Activated CD8-positive, alpha-beta T cell treated with anti-CD3 and anti-CD28 coated beads for 36 hours (primary cell): ENCODE measurements around the gene HS3ST6. TPM values are rescaled to one million over a fixed set of nuclear protein-coding genes. Genes with fewer than 3 reads are reported as not detected.

Experiments
- ATAC-seq: fragments of 200-7000 bp; cut with Tn5 transposase; one replicate; pipeline ENCODE4 v1.10.0; 2021; ENCODE audit warnings: mild to moderate bottlenecking, moderate library complexity
- CTCF ChIA-PET: fragments of 350-600 bp; sonication (Branson Sonifier 250); formaldehyde crosslinking; loops from one replicate; lab custom pipeline; 2021; ENCODE audit warnings: antibody characterized with exemption; lab: Charles Lee
- POLR2A ChIA-PET: fragments of 350-600 bp; sonication (Branson Sonifier 250); formaldehyde crosslinking; loops from one replicate; lab custom pipeline; 2021; ENCODE audit warnings: antibody characterized with exemption; lab: Charles Lee
- DNase-seq: peaks from one replicate; pipeline ENCODE4 v3.0.0-alpha.2; 2020
- H3K27ac Mint-ChIP-seq: one replicate; pipeline ENCODE4 v1.8.0; 2021; ENCODE audit warnings: mild to moderate bottlenecking, mixed read lengths
- H3K27me3 Mint-ChIP-seq: one replicate; pipeline ENCODE4 v1.8.0; 2021; ENCODE audit warnings: mixed read lengths
- H3K36me3 Mint-ChIP-seq: one replicate; pipeline ENCODE4 v1.8.0; 2021; ENCODE audit warnings: low read depth, mixed read lengths
- H3K4me1 Mint-ChIP-seq: one replicate; pipeline ENCODE4 v1.8.0; 2021; ENCODE audit warnings: low read depth, mixed read lengths
- H3K4me3 Mint-ChIP-seq: one replicate; pipeline ENCODE4 v1.8.0; 2021; ENCODE audit warnings: mild to moderate bottlenecking, moderate library complexity, mixed read lengths
- H3K9me3 Mint-ChIP-seq: one replicate; pipeline ENCODE4 v1.8.0; 2021; ENCODE audit warnings: mixed read lengths
- CTCF ChIP-seq: fragments of 200-600 bp; IDR thresholded peaks from one replicate; pipeline ENCODE4 v1.8.0; 2022; ENCODE audit warnings: antibody characterized with exemption, mild to moderate bottlenecking
- intact Hi-C: fragments of 100-400 bp; cut with micrococcal nuclease; formaldehyde crosslinking; loops from one replicate; pipeline ENCODE4 v1.10.0; 2022
- total RNA-seq, 2 experiments: library from RNA; stranded (reverse); gene quantifications; one replicate each; pipeline ENCODE4 v1.2.3, GENCODE V29; 2021

Gene HS3ST6
- total RNA-seq, 2 experiments from 2014 or later: not detected

DNA sequence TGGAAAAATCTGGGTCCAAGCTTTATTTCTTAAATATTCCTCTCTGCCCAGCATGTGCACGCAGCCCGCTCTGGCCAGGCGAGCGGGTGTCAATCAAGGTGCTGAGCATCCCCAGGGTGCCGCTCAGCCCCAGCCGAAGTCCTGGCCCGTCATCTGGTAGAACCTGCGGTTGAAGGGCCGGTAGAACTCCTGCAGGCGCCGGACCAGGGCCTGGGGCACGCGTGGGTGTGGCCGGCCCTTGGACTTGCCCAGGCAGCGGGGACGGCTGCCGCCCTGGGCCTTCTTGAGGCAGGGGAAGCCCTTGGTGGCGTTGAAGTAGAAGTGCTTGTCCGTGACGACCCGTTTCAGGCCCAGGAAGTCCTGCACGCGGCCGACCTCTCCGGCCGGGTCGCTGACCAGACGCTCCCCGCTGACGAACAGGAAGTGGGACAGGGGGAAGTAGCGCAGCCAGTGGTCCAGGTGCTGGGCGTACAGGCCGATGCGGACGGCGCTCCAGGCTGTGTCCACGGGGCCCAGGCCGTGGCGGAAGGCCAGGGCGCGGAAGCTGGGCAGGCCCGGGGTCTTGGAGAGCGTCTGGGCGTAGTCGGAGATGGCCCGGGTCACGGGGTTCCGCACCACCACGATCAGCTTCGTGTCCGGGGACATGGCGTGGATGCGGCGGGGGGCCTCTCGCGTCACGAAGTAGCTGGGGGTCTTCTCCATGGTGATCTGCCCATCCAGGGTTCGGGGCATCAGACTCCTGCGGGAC lies 6.6 kb downstream of the HS3ST6 start:
- ATAC-seq (no peak), DNase-seq (no peak)
- ChIA-PET POLR2A (no interaction called here), CTCF (no interaction called here)
- Mint-ChIP-seq H3K4me3 (no peak overlapping the region), H3K4me1 (no peaks in the 10 kb centered on the region), H3K9me3 (no peaks in the 10 kb centered on the region), H3K36me3 (no peaks in the 10 kb centered on the region), H3K27me3 (peaks cover 22% of the 10 kb centered on the region), H3K27ac (no peak overlapping the region)
- intact Hi-C loops: no loop called here
- TF ChIP-seq CTCF: no peak

GRCh38 chr16:1909561-1910231 lies 8.5 kb downstream of the HS3ST6 start:
- POLR2A ChIA-PET: no interaction called here
- ATAC-seq (no peak), DNase-seq (no peak)
- no peak for TF ChIP-seq CTCF
- peaks cover 7% of the 10 kb centered on the region for H3K27me3 Mint-ChIP-seq
- no peaks in the 10 kb centered on the region for H3K4me1 Mint-ChIP-seq
- intact Hi-C loops: no loop called here
- H3K27ac Mint-ChIP-seq: no peak overlapping the region
- no peak overlapping the region for H3K4me3 Mint-ChIP-seq
- H3K9me3 Mint-ChIP-seq: no peaks in the 10 kb centered on the region
- CTCF ChIA-PET: no interaction called here
- H3K36me3 Mint-ChIP-seq: no peaks in the 10 kb centered on the region

GRCh38 chr16:1908983-1909382 lies 9.2 kb downstream of the HS3ST6 start:
- no peak for DNase-seq
- no peak overlapping the region for H3K27ac Mint-ChIP-seq
- peaks cover 7% of the 10 kb centered on the region for H3K27me3 Mint-ChIP-seq
- no peak overlapping the region for H3K4me3 Mint-ChIP-seq
- no peak for ATAC-seq
- no peaks in the 10 kb centered on the region for H3K9me3 Mint-ChIP-seq
- intact Hi-C loops: no loop called here
- H3K36me3 Mint-ChIP-seq: no peaks in the 10 kb centered on the region
- H3K4me1 Mint-ChIP-seq: no peaks in the 10 kb centered on the region
- TF ChIP-seq CTCF: no peak
- POLR2A ChIA-PET: no interaction called here
- CTCF ChIA-PET: interaction anchor here (0.6 to 1.1 kb wide), 2 partner anchors 34 to 46 kb away, joined by 3 read pairs; no protein-coding TSS in a partner anchor

DNA sequence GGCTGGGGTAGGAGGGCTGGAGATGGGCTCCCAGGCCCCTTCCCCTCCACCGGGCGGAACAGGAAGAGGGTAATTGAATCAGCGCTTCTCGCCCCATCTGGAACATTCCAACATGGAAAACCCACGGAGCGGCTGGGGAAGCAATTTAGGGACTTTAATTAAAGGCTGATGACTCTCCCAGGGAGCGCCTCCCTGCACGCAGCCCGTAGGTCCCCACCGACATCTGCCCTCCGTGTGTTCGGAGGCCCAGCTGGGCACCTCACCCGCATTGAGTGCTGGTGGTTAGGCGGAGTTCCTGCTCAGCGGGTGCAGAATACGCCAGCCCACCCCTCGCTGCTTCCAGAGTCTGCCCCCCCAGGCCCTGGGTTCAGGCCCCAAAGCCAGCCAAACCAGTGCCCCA lies 10.0 kb downstream of the HS3ST6 start:
- DNase-seq (no peak), ATAC-seq (no peak)
- ChIA-PET POLR2A (no interaction called here), CTCF (interaction anchor here (0.6 to 1.1 kb wide), 2 partner anchors 33 to 45 kb away, joined by 3 read pairs; no protein-coding TSS in a partner anchor)
- Mint-ChIP-seq H3K4me1 (no peaks in the 10 kb centered on the region), H3K36me3 (no peaks in the 10 kb centered on the region), H3K27ac (no peak overlapping the region), H3K9me3 (no peaks in the 10 kb centered on the region), H3K4me3 (no peak overlapping the region), H3K27me3 (peaks cover 7% of the 10 kb centered on the region)
- intact Hi-C loops: no loop called here
- TF ChIP-seq CTCF: no peak

GRCh38 chr16:1907226-1907860 lies 10.9 kb downstream of the HS3ST6 start:
- no peaks in the 10 kb centered on the region for H3K4me1 Mint-ChIP-seq
- H3K4me3 Mint-ChIP-seq: no peak overlapping the region
- H3K27ac Mint-ChIP-seq: no peak overlapping the region
- H3K36me3 Mint-ChIP-seq: no peaks in the 10 kb centered on the region
- DNase-seq (no peak), ATAC-seq (no peak)
- intact Hi-C loops: no loop called here
- TF ChIP-seq CTCF: no peak
- POLR2A ChIA-PET: interaction anchor here (0.5 to 0.6 kb wide), 2 partner anchors 36 to 65 kb away, joined by 3 read pairs; no protein-coding TSS in a partner anchor
- peaks cover 7% of the 10 kb centered on the region for H3K27me3 Mint-ChIP-seq
- H3K9me3 Mint-ChIP-seq: no peaks in the 10 kb centered on the region
- CTCF ChIA-PET: no interaction called here
